ENCODE data around the gene PTCD1. TPM values are rescaled to one million over a fixed set of nuclear protein-coding genes. Genes with fewer than 3 reads are reported as not detected.

The PTCD1 gene
- total RNA-seq, 1 donor from 2014 or later = 6.1 TPM

GRCh38 chr7:99428972-99429566 lies 9.5 kb downstream of the PTCD1 start:
- intact Hi-C loops (cut with DNase I) = no loop called here
- peaks cover 0 to 54% of the 10 kb centered on the region in 2 donors for H3K36me3 ChIP-seq
- H3K4me1 ChIP-seq = no peaks in the 10 kb centered on the region
- TF ChIP-seq POLR2A (IDR thresholded peaks at IDR 0.05) (no peak), POLR2AphosphoS5 (IDR thresholded peaks at IDR 0.05; ENCODE audit: insufficient read depth in 1 of 2, low read depth in 1 of 2) (no peak), CTCF (IDR thresholded peaks at IDR 0.05) (no peak)
- no peak for DNase-seq (ENCODE audit: extremely low spot score in 2 of 2)
- H3K27ac ChIP-seq = no peak overlapping the region
- H3K9me3 ChIP-seq = no peaks in the 10 kb centered on the region
- H3K4me3 ChIP-seq = no peak overlapping the region
- no peaks in the 10 kb centered on the region for H3K27me3 ChIP-seq

GRCh38 chr7:99424932-99425730 lies 13.5 kb downstream of the PTCD1 start:
- Histone ChIP-seq H3K36me3 (peaks cover 0 to 61% of the 10 kb centered on the region in 2 donors), H3K27me3 (no peaks in the 10 kb centered on the region), H3K9me3 (no peaks in the 10 kb centered on the region), H3K4me3 (no peak overlapping the region), H3K27ac (no peak overlapping the region), H3K4me1 (no peaks in the 10 kb centered on the region)
- TF ChIP-seq POLR2AphosphoS5 (IDR thresholded peaks at IDR 0.05; ENCODE audit: insufficient read depth in 1 of 2, low read depth in 1 of 2) = no peak
- TF ChIP-seq CTCF (IDR thresholded peaks at IDR 0.05) = no peak
- no peak for TF ChIP-seq POLR2A (IDR thresholded peaks at IDR 0.05)
- intact Hi-C loops (cut with DNase I) = no loop called here
- no peak for DNase-seq (ENCODE audit: extremely low spot score in 2 of 2)

- Histone ChIP-seq H3K4me3 (no peak overlapping the region), H3K27me3 (no peaks in the 10 kb centered on the region), H3K4me1 (no peaks in the 10 kb centered on the region), H3K27ac (no peak overlapping the region), H3K36me3 (peaks cover 0 to 65% of the 10 kb centered on the region in 2 donors), H3K9me3 (no peaks in the 10 kb centered on the region)
- no peak for DNase-seq (ENCODE audit: extremely low spot score in 2 of 2)
- intact Hi-C loops (cut with DNase I) = no loop called here
- no peak for TF ChIP-seq CTCF (IDR thresholded peaks at IDR 0.05)
Measured at GRCh38 chr7:99422625-99423024, 16.0 kb downstream of the PTCD1 start.

GRCh38 chr7:99422186-99422585 lies 16.4 kb downstream of the PTCD1 start:
- H3K36me3 ChIP-seq = peaks cover 0 to 70% of the 10 kb centered on the region in 2 donors
- no peak for DNase-seq (ENCODE audit: extremely low spot score in 2 of 2)
- intact Hi-C loops (cut with DNase I) = no loop called here

More at GRCh38 chr7:99422186-99422585, 16.4 kb downstream of the PTCD1 start:
- TF ChIP-seq CTCF (IDR thresholded peaks at IDR 0.05) (no peak), POLR2A (IDR thresholded peaks at IDR 0.05) (no peak), POLR2AphosphoS5 (IDR thresholded peaks at IDR 0.05; ENCODE audit: insufficient read depth in 1 of 2, low read depth in 1 of 2) (no peak)
- no peaks in the 10 kb centered on the region for H3K27me3 ChIP-seq
- H3K9me3 ChIP-seq = no peaks in the 10 kb centered on the region
- H3K27ac ChIP-seq = no peak overlapping the region
- H3K4me3 ChIP-seq = no peak overlapping the region
- H3K4me1 ChIP-seq = no peaks in the 10 kb centered on the region

Data from vagina (tissue), 2 donors.